Esophagus squamous epithelium (tissue), 5 donors: Measurements from ENCODE around the gene GPAT2. TPM values are rescaled to one million over a fixed set of nuclear protein-coding genes. Genes with fewer than 3 reads are reported as not detected.
"Not testable (repeated sequence)": the region's sequence is repeated elsewhere in the genome, so short reads cannot be mapped to it uniquely, and the experiment has no call there.

Experiments used
- DNase-seq: peaks from one replicate; lab custom pipeline; 2025; lab: John Stamatoyannopoulos, UW
- H3K27ac ChIP-seq, 4 donors: fragments of 200-600 bp; sonication (generic); one replicate each; pipeline ENCODE4 v1.5.1; 2016 to 2019; ENCODE audit warnings: mild to moderate bottlenecking in 1 of 4
- H3K27me3 ChIP-seq, 4 donors: fragments of 200-600 bp; sonication (generic); 1 replicate in 3 of 4; 2 replicates in 1 of 4; pipeline versions ENCODE4 v1.5.1 to v1.6.0; 2017 to 2021; ENCODE audit warnings: antibody characterized with exemption in 1 of 4
- H3K36me3 ChIP-seq, 3 donors: fragments of 200-600 bp; sonication (generic); one replicate each; pipeline ENCODE4 v1.5.1; 2016 to 2019
- H3K4me1 ChIP-seq, 3 donors: fragments of 200-600 bp; sonication (generic); one replicate each; pipeline ENCODE4 v1.5.1; 2017 to 2019
- H3K4me3 ChIP-seq, 4 donors: fragments of 200-600 bp; sonication (generic); 1 replicate in 3 of 4; 2 replicates in 1 of 4; pipeline ENCODE4 v1.5.1; 2016 to 2019; ENCODE audit warnings: mild to moderate bottlenecking in 2 of 4, moderate library complexity in 1 of 4
- H3K9me3 ChIP-seq, 3 donors: fragments of 200-600 bp; sonication (generic); one replicate each; pipeline ENCODE4 v1.5.1; 2016 to 2019
- CTCF ChIP-seq, 6 experiments: fragments of 450-650 bp in 4 of 6; fragments of 200-600 bp in 2 of 6; sonication (generic) in 2 of 6; IDR thresholded peaks; one replicate each; pipeline ENCODE4 v1.5.1; 2016 to 2019; ENCODE audit warnings: antibody characterized with exemption in 6 of 6, mild to moderate bottlenecking in 4 of 6, moderate library complexity in 4 of 6
- POLR2A ChIP-seq, 4 donors: fragments of 450-650 bp; IDR thresholded peaks; one replicate each; pipeline ENCODE4 v1.6.1; 2017; ENCODE audit warnings: antibody characterized with exemption in 4 of 4, mild to moderate bottlenecking in 4 of 4, moderate library complexity in 3 of 4
- WGBS, 2 donors: methylation state at CpG; one replicate each; pipeline ENCODE4 v1.1.5; 2018; 5-methylcytosine and 5-hydroxymethylcytosine counted together
- intact Hi-C: fragments of 100-400 bp; cut with DNase I; formaldehyde crosslinking; loops from one replicate; pipeline ENCODE4 v1.15.0; 2022
- total RNA-seq, 4 donors: library from RNA; depleted of rRNA; stranded (reverse); fragments of >200 nt; gene quantifications; one replicate each; pipeline ENCODE4 v1.1.0, GENCODE V29; 2016
- donor health status: DM: yes; HTN: yes; CAD: no.

Gene GPAT2
- total RNA-seq, 4 donors from 2014 or later: 0.18 to 2.1 (median 0.48) TPM

GRCh38 chr2:96075199-96075771 lies 40.6 kb upstream of the GPAT2 start:
- Histone ChIP-seq H3K27ac (no peak overlapping the region), H3K4me1 (no peaks in the 10 kb centered on the region), H3K4me3 (no peak overlapping the region), H3K36me3 (no peaks in the 10 kb centered on the region), H3K27me3 (peaks cover 0 to 3% (median 0%) of the 10 kb centered on the region in 4 donors), H3K9me3 (peaks cover 0 to 8% (median 0%) of the 10 kb centered on the region in 3 donors)
- DNase-seq: no peak
- WGBS, 2 donors: 62 to 75% methylated on average over 2 of the region's 2 CpGs
- TF ChIP-seq CTCF (IDR thresholded peaks at IDR 0.05) (no peak), POLR2A (IDR thresholded peaks at IDR 0.05) (no peak)
- intact Hi-C loops: no loop called here

GRCh38 chr2:96074156-96074555 lies 39.4 kb upstream of the GPAT2 start:
- Histone ChIP-seq H3K36me3 (no peaks in the 10 kb centered on the region), H3K27me3 (peaks cover 0 to 3% (median 0%) of the 10 kb centered on the region in 4 donors), H3K9me3 (peaks cover 0 to 8% (median 0%) of the 10 kb centered on the region in 3 donors), H3K4me1 (no peaks in the 10 kb centered on the region), H3K4me3 (no peak overlapping the region), H3K27ac (no peak overlapping the region)
- intact Hi-C loops: no loop called here
- TF ChIP-seq CTCF (IDR thresholded peaks at IDR 0.05) (no peak), POLR2A (IDR thresholded peaks at IDR 0.05) (no peak)
- DNase-seq: no peak
- WGBS, 2 donors: 61 to 73% methylated on average over 5 to 6 of the region's 6 CpGs

DNA sequence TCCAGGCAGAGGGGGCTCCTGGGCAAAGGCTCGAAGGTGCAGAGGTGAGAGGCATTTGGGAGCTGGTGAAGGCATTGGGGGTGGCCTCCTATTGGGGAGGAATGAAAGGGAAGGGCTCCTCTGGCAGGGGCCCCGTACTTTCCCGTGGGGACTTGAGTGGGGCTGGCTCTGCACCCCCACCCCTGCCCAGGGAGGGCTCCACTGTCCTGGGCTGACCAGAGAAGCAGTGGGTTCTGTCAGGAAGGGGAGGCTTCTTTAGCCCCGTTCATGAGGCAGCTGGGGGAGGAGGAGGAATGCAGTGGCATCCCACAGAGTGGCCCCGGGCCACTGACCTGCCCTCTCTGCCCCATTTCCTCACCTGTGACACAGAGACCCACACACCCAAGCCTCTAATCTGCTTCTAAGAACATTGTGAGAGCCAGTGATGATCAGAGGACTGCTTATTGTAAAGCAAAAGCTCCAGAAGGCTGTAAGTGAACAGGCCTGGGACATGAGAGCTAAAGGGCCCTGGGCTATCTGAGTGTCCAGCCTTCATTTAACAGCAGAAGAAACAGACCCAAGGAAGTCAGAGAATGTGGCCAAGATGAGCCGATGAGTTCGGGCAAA lies 38.6 kb upstream of the GPAT2 start:
- peaks cover 0 to 4% (median under 1%) of the 10 kb centered on the region in 3 donors for H3K4me1 ChIP-seq
- TF ChIP-seq CTCF (IDR thresholded peaks at IDR 0.05): no peak
- DNase-seq: no peak
- intact Hi-C loops: no loop called here
- no peak overlapping the region for H3K4me3 ChIP-seq
- H3K9me3 ChIP-seq: peaks cover 0 to 8% (median 0%) of the 10 kb centered on the region in 3 donors
- H3K27me3 ChIP-seq: peaks cover 0 to 3% (median 0%) of the 10 kb centered on the region in 4 donors
- no peaks in the 10 kb centered on the region for H3K36me3 ChIP-seq
- 75 to 82% methylated on average over 5 to 6 of the region's 7 CpGs for WGBS, 2 donors
- H3K27ac ChIP-seq: no peak overlapping the region

- Histone ChIP-seq H3K36me3 (no peaks in the 10 kb centered on the region), H3K4me3 (no peak overlapping the region), H3K4me1 (peaks cover 0 to 10% (median 6%) of the 10 kb centered on the region in 3 donors), H3K9me3 (peaks cover 0 to 8% (median 0%) of the 10 kb centered on the region in 3 donors), H3K27me3 (peaks cover 0 to 3% (median 0%) of the 10 kb centered on the region in 4 donors), H3K27ac (no peak overlapping the region)
- intact Hi-C loops: no loop called here
- WGBS, 2 donors: 82 to 92% methylated on average over 4 to 10 of the region's 11 CpGs
- no peak for TF ChIP-seq CTCF (IDR thresholded peaks at IDR 0.05)
- no peak for TF ChIP-seq POLR2A (IDR thresholded peaks at IDR 0.05)
- DNase-seq: no peak
These were observed 38.0 kb upstream of the GPAT2 start for GRCh38 chr2:96072746-96073145.

DNA sequence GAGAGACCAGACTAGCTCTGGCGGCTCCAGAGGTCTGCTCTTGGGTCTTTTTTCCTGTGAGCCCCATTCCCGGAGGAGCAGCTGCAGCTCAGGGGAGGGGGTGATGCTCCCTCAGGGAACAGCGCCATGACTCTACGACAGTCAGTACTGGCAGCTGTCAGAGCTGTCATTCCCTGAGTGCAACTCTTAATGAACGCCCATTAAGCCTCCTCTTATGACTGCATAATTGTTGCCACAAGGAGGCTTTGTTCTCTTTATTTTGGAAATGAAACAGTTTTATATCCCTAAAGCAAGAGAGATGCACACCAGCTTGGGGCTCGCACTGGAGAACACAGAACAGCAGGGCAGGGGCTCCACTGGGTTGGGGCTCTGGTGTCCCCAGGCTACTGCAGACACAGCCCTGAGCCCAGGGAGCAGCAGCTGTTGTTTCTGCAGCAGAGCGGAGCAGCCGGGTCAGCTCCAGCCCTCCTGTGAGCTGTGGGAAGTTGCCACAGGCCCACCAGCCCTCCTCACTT lies 37.3 kb upstream of the GPAT2 start:
- intact Hi-C loops, H3K4me3 ChIP-seq, H3K27ac ChIP-seq, DNase-seq, H3K36me3 ChIP-seq, H3K9me3 ChIP-seq, H3K27me3 ChIP-seq: not testable (repeated sequence)
- WGBS, 2 donors: 60 to 90% methylated on average over 2 to 4 of the region's 8 CpGs
- peaks cover 0 to 10% (median 6%) of the 10 kb centered on the region in 3 donors for H3K4me1 ChIP-seq

DNA sequence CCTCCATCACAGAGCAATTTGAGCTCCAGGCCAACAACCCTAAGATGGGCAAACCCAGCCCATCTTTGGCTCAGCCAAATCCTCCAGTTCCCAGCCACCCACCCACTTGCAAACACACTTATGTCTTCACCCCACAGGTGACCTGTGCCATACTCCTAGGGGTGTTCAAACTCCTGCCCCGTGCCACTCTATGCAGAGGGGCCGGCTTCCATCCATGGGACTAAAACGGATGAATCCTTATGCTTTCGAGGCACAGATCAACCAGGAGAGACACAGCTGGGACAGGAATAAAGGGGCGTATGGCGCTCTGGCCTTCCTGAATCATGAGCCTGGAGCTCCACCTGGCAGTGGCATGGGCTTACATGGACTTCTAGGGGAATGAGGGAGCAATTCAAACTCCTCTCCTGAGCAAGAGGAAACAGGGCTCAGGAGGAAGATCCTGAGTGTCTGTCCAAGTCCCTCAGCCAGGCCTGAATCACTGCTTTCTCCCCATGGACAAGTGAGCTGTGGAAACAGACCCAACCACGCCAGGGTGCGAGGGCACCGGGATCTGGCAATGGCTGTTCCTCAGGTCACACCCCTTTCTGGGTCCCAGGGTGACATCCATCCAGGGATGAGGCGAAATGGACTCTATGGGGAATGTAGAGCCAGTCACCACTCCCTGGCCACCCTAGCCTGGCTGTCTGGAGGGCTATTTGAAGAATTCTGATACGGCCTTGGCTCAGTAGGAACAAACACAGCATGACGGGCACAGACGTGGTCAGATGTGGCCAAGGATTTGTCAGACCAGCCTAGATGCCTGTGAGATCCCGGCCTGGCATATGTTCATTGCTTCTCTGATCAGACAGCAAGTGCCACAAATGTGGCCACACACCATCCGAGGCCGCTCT lies 36.6 kb upstream of the GPAT2 start:
- H3K27ac ChIP-seq, DNase-seq, H3K27me3 ChIP-seq, H3K4me3 ChIP-seq, H3K36me3 ChIP-seq, intact Hi-C loops, H3K9me3 ChIP-seq: not testable (repeated sequence)
- H3K4me1 ChIP-seq: peaks cover 0 to 10% (median 6%) of the 10 kb centered on the region in 3 donors
- 83 to 95% methylated on average over 4 to 5 of the region's 16 CpGs for WGBS, 2 donors

- intact Hi-C loops, H3K9me3 ChIP-seq, DNase-seq, H3K36me3 ChIP-seq, H3K27me3 ChIP-seq, H3K27ac ChIP-seq, H3K4me3 ChIP-seq: not testable (repeated sequence)
- 50 to 67% methylated on average over 1 of the region's 5 CpGs for whole genome bisulfite sequencing, 2 donors
- H3K4me1 ChIP-seq: peaks cover 0 to 10% (median 6%) of the 10 kb centered on the region in 3 donors
These were observed 35.6 kb upstream of the GPAT2 start for GRCh38 chr2:96070351-96070750.

- H3K4me3 ChIP-seq, H3K27ac ChIP-seq, H3K36me3 ChIP-seq, DNase-seq, H3K27me3 ChIP-seq, intact Hi-C loops, H3K9me3 ChIP-seq: not testable (repeated sequence)
- WGBS, 2 donors: 64 to 69% methylated on average over 5 of the region's 8 CpGs
- H3K4me1 ChIP-seq: peaks cover 0 to 10% (median 6%) of the 10 kb centered on the region in 3 donors
These were observed 35.2 kb upstream of the GPAT2 start for GRCh38 chr2:96069878-96070277.
